AG08396 (cell line): ENCODE data around the gene REST.

Source experiments
- DNase-seq: peaks from one replicate; pipeline ENCODE4 v3.0.0; 2012; ENCODE audit warnings: low spot score, mixed read lengths

REST gene

DNA sequence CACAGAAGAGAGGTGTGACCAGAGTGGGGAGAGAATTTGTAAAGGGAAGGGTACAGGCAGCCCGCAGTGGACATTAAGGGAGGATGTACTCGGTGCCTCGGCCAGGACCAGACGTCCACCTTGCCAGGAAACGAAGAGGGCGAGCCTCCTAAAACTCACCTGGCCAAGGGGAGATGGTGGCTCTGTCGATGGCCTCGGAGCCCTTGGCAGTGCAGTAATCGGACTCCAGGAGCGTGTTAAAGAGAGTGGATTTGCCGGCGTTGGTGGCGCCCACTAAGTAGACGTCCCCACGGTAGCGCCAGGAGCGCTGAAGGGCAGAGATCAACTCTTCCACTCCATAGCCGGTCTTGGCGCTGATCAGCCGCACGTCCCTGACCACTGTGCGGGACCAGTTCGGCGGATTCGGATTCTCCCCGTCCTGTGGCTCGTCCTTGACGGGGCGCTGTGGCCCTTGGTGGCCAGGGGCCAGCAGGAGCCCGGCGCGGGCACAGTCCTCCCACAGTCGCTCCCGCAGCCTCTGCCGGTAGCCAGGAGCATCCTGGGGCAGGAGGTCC lies 68.7 kb downstream of the REST start:
- DNase-seq = peak; percentile 18

GRCh38 chr4:56976837-56977320 lies 69.2 kb downstream of the REST start:
- DNase-seq = peak; percentile 54

DNA sequence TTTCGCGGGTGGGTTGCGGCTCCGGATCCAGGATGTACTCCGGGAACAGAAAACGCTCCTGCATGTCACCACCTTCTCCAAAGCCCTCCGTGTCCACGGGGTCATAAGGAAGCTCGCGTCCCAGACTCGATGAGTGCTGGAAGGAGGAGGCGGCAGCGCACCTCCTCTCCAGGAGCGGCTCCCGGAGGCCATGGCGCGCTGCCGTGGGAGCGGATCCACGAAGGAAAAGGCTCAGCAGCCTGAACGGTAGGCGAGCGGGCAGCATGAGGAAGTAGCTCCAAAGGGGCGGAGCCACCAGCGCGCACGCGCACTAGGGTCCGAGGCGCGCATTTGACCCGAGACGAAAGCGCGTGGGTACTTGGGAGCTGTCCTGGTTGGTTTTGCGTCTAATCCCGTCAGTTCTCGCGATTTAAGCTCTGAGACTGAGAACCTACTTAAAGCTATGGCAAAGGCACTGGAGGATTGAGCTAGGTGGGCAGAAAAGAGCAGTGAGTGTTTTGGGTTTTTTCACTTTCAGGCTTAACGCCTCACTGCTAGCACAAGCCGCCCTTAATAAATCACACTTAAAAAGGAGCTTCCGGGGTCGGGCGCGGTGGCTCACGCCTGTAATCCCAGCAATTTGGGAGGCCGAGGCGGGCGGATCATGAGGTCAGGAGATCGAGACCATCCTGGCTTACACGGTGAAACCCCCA lies 69.8 kb downstream of the REST start, which contains the start of gene NOA1:
TSS of gene NOA1 (minus strand) at position 286 of the 692 bp plus-strand sequence. CDS start at position 265, 21 bp downstream.
- DNase-seq = peak; percentile 97

GRCh38 chr4:56978750-56979303 lies 71.1 kb downstream of the REST start, which contains the start of gene POLR2B:
TSS of gene POLR2B (plus strand) at chr4:56978896. CDS start at chr4:56978986, 90 bp downstream.
- peak; percentile 91 for DNase-seq

DNA sequence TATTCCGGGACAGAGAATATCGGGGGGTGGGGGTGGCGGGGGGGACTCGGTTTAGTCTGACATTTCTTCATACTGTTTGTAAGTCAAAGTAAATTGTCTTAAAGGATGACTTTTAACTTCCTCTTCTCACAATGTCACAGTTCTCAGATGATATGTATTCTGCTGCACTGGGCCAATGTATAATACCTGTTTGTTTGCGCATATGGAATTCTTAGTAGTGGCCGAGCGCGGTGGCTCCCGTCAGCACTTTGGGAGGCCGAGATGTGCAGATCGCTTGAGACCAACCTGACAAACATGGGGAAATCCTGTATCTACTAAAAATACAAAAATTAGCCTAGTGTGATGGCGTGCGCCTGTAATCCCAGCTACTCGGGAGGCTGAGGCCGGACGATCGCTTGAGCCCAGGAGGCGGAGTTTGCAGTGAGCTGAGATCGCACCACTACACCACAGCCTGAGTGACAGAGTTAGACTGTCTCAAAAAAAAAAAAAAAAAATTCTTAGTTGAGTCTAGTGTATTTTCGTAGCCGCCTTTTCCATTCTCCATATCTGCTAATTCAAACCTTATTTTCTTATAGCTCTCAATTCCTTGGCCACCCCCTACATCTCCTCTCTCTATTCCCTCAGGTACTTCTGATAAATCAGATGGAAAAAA lies 71.8 kb downstream of the REST start:
- DNase-seq = no peak

DNA sequence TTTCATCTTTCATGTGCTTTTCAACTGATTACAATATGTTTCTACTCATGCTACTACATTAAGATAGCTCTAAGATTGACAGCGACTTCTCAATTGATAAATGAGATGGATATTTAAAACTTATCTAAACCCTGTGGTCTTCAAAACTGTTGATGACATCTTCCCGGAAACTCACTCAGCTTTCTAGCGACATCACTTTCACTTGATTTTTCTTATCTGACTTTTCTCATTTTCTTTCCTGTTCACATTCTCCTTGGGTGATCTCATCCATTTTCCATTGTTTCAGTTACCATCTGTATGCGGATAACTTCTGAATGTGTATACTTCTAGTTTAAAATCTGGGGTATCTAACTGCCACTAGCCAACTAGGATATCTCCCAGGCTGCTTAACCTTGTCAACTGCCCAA lies 74.1 kb downstream of the REST start:
- DNase-seq = peak; percentile 44

DNA sequence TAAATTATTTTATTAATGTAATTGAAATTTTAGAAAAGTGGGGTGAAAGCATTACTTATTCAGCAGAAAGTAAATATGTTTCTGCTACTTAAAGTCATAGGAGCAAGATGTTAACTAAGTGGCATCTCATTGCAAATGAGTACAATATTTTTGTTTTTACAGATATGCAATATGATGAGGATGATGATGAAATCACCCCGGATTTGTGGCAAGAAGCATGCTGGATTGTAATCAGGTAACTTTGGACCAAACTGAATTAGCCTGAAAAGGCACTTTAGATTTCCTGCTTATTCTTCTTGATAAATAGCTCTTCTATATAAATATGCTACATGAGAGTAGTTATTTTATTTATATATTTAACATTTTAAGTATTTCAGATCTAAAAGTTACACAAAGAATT lies 78.5 kb downstream of the REST start:
- no peak for DNase-seq

- no peak for DNase-seq
Measured at GRCh38 chr4:56986952-56987351, 79.3 kb downstream of the REST start.

DNA sequence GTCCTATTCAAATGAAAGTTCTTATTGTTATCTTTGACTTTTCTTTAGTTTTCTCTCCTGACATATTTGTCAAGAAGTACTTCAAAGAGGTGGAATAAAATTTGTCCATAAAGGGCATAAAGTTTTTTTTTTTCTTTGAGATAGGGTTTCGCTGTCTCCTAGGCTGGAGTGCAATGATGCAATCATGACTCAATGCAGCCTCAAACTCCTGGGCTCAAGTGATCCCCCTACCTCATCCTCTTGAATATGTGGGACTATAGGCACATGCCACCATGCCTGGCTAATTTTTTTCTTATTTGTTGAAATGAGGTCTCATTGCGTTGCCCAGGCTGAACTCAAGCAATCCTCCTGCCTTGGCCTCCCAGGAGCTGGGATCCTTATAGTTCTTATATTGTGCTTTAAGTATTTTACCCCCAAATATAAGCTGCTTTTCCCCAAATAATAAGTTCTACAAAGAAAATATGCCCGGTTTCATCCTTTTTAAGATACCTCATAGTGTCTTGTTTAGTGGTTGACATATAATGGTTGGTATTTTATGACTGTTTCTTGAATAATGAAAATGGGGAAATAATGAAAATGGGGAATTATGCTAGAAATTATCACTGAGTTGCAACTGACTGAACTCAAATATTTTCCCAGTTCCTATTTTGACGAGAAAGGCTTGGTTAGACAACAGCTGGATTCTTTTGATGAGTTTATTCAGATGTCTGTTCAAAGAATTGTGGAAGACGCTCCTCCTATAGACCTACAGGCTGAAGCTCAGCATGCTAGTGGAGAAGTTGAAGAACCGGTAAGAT lies 82.6 kb downstream of the REST start:
- DNase-seq = no peak

- peak; percentile 75 for DNase-seq
Measured at GRCh38 chr4:56995525-56995924, 87.8 kb downstream of the REST start.

- no peak for DNase-seq
Measured at GRCh38 chr4:56999751-57000150, 92.1 kb downstream of the REST start.

DNA sequence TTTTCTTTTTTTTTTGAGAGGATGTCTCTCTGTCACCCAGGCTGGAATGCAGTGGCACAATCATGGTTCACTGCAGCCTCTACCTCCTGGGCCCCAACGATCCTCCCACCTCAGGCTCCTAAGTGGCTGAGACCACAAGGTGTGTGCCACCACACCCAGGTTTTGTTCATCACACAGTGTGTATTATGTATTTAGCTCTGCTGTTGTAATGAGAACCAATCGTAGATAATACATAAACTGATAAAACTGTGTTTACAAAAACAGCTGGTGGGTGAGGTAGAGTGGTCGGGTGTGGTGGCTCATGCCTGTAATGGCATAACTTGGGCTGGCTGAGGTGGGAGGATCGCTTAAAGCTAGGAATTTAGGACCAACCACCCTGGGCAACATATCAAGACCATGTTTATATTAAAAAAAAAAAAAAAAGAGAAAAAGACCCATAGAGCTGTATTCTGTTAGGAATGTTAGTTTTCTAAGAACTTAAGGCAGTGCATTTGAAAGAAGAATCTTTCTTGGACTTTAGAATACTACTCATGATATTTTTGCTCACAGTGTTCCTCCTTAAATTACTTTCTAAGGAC lies 105.9 kb downstream of the REST start:
- peak; percentile 9 for DNase-seq
